GM12865 (cell line): ENCODE data around the gene ADCY2.

ENCODE experiments used
- DNase-seq: peaks from one replicate; pipeline ENCODE4 v3.0.0; 2010; ENCODE audit warnings: low read depth
- H3K4me3 ChIP-seq: 2 replicates; pipeline ENCODE4 v1.5.1; 2011; ENCODE audit warnings: mild to moderate bottlenecking, low read depth, low read length, control low read depth
- TF ChIP-seq, protein P1 (sequence below): IDR thresholded peaks from 2 replicates; pipeline ENCODE4 v1.5.1; 2011; ENCODE audit warnings: low read length, control low read depth, low read depth, inconsistent platforms; ENCODE audit not compliant: insufficient read depth; ENCODE audit errors: missing control alignments

ADCY2 gene

DNA sequence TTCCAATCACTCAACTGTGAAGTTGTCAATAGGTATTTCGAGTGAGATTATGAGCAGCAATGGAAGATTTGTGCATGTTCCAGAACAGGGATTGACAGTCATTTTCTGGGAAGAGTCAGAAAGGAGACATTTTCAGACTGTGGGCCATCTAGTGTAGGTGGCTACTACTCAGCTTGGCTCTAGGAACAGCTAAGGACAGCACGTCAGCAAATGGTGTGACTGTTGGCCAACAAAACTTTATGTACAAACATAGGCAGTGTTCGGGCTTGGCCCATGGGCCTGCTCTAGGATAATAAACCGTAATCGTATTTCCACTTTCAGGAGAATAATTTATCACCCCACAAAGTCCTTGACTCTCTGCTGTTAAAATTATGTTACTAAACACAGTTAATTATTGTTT lies 143.6 kb downstream of the ADCY2 start:
- TF ChIP-seq, protein P1, sequence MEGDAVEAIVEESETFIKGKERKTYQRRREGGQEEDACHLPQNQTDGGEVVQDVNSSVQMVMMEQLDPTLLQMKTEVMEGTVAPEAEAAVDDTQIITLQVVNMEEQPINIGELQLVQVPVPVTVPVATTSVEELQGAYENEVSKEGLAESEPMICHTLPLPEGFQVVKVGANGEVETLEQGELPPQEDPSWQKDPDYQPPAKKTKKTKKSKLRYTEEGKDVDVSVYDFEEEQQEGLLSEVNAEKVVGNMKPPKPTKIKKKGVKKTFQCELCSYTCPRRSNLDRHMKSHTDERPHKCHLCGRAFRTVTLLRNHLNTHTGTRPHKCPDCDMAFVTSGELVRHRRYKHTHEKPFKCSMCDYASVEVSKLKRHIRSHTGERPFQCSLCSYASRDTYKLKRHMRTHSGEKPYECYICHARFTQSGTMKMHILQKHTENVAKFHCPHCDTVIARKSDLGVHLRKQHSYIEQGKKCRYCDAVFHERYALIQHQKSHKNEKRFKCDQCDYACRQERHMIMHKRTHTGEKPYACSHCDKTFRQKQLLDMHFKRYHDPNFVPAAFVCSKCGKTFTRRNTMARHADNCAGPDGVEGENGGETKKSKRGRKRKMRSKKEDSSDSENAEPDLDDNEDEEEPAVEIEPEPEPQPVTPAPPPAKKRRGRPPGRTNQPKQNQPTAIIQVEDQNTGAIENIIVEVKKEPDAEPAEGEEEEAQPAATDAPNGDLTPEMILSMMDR: no peak
- no peak overlapping the region for H3K4me3 ChIP-seq
- no peak for DNase-seq

DNA sequence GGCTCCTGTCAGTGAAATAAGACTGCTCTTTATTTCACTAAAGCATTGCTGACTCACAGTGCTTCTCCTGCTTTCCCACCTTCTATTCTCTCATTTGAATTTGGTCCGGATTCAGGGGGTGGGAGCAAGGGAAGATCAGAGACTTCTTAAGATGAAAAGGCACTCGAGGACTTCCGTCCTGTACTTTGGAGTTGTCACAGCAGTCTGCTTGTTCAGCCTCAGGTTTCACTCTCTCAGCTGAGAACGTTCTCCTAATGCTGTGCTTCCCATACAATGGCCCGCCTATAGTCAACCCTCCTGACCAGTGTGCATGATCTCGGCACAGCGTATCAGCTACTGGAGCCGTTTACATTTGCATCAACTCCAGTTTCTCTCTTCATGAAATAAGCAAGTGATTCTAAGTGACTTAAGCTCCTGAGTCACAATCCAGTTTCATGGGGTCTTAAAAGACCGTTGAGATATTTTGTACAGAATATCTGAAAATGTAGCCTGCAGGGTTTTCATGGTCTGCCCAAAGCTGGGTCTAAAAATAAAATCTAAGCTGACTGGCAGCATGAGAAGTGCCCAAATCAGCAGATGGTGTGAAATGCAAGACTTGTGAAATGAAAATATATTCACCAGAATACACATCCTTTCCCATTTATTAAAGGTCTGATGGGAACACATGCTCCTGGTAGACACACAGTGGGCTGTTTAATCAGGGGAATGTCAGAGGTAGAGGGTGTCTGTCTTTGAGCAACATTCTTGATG lies 145.0 kb downstream of the ADCY2 start:
- TF ChIP-seq, protein P1: no peak
- H3K4me3 ChIP-seq: no peak overlapping the region
- DNase-seq: no peak

DNA sequence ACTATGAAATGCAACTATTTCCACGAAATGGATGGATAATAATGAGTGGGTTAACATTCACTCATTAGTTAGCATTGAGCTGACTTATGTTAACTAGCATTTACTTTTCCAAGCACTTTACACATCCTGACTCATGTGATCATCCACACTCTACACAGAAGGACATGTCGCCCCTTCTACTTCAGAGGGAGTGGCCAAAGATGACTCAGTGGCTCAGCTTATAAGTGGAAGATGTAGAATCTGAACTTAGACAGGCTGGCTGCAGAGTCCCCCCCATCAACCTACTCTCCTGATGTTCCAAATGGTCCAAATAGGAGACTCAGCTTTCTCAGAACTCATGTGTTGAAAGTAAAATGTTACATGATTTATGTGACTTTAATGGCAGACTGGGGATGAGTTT lies 146.0 kb downstream of the ADCY2 start:
- DNase-seq: no peak
- TF ChIP-seq, protein P1: no peak

DNA sequence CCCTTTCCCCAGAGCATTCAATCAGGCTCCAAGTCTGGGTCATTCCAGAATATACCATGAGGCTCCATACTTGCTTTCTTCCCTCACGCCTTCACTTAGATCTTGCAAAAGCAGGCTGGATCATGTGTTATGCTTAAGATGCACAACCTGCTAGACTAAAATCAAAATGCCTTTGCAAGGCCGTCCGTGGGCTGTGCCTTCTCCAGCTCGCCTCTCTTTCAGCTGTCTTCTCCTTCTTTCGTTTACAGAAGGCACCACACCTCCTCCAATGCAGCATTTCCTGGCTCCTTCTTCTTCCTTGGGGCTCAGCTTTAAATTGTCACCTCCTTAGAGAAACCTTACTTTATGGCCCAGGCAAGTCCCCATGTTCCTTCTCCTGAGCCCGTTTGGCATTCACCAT lies 150.6 kb downstream of the ADCY2 start:
- TF ChIP-seq, protein P1: no peak
- no peak overlapping the region for H3K4me3 ChIP-seq
- DNase-seq: no peak

More for the DNA sequence above, 146.0 kb downstream of the ADCY2 start:
- no peak overlapping the region for H3K4me3 ChIP-seq

DNA sequence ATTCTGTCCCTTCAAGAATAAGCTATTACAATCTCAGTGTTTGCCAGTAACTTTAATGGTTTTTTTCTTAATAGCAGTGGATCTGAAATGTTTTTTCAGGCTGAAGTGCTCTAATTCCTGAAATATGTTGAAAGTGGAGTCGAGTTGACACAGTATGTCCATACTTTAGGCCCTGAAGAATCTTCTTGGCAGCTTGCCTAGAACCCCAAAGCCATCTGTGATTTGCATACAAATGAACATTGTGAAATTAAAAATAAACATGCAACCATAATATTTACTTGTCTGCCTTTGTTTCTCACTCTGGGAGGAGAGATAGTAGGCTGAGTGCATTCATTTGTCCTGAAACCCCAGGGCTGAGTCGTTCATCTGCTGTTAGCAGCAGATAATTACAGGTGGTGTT lies 152.7 kb downstream of the ADCY2 start:
- DNase-seq: no peak
- no peak overlapping the region for H3K4me3 ChIP-seq
- TF ChIP-seq, protein P1: no peak

DNA sequence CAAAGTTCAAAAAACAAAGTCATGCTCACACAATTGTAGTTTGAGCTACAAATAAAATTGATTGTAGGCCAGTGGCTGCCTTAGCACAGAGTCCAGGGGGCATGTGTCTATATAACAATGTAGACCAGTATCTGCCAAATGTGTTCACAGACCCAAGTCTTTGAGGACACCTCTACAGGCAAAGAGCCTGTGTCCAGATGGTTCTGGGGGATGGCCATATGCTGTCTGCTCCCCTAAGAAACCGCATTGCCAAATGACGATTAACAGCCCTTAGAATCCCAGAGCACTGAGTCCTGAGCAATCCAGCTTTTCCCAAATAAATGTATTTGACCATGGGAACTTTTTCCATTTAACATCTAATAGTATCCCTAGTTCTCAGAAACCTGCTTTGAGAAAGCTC lies 169.6 kb downstream of the ADCY2 start:
- H3K4me3 ChIP-seq: no peak overlapping the region
- TF ChIP-seq, protein P1: no peak
- no peak for DNase-seq
